ENCODE results near the gene KIF22. TPM values are rescaled to one million over a fixed set of nuclear protein-coding genes. Genes with fewer than 3 reads are reported as not detected.

The KIF22 gene
- total RNA-seq, 4 donors from 2014 or later = 37.6 to 159 (median 59.5) TPM

- TF ChIP-seq, protein P1, sequence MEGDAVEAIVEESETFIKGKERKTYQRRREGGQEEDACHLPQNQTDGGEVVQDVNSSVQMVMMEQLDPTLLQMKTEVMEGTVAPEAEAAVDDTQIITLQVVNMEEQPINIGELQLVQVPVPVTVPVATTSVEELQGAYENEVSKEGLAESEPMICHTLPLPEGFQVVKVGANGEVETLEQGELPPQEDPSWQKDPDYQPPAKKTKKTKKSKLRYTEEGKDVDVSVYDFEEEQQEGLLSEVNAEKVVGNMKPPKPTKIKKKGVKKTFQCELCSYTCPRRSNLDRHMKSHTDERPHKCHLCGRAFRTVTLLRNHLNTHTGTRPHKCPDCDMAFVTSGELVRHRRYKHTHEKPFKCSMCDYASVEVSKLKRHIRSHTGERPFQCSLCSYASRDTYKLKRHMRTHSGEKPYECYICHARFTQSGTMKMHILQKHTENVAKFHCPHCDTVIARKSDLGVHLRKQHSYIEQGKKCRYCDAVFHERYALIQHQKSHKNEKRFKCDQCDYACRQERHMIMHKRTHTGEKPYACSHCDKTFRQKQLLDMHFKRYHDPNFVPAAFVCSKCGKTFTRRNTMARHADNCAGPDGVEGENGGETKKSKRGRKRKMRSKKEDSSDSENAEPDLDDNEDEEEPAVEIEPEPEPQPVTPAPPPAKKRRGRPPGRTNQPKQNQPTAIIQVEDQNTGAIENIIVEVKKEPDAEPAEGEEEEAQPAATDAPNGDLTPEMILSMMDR (IDR thresholded peaks at IDR 0.05) = no peak
- TF ChIP-seq POLR2AphosphoS5 (IDR thresholded peaks at IDR 0.05) (no peak), EP300 (IDR thresholded peaks at IDR 0.05; ENCODE audit: low read depth) (no peak), POLR2A (IDR thresholded peaks at IDR 0.05) (no peak)
- no peaks in the 10 kb centered on the region for H3K9me3 ChIP-seq
- in situ Hi-C loops (cut with MboI; ENCODE audit: low pct_ligation_motif_present in 1 of 4, low pct_unique_long_range_greater_than_20kb in 1 of 4, low sequenced_read_pairs in 3 of 4) (no loop called here), intact Hi-C loops (cut with DNase I; ENCODE audit: low total_unique reads) (no loop called here)
- 13 to 30% methylated on average over 3 to 7 of the region's 7 CpGs for WGBS, 2 donors (ENCODE audit: low coverage in 1 of 2)
- peak overlapping the region in 1 of 4 donors; percentile 7 for H3K4me3 ChIP-seq
- no peak for DNase-seq
- peak overlapping the region; percentile 93 to 97 (median 96) for H3K27ac ChIP-seq
- no peaks in the 10 kb centered on the region for H3K36me3 ChIP-seq
- no peaks in the 10 kb centered on the region for H3K27me3 ChIP-seq
- peaks cover 58 to 91% (median 89%) of the 10 kb centered on the region in 4 donors for H3K4me1 ChIP-seq
Observed at GRCh38 chr16:29824589-29825144, 34.1 kb downstream of the KIF22 start.

DNA sequence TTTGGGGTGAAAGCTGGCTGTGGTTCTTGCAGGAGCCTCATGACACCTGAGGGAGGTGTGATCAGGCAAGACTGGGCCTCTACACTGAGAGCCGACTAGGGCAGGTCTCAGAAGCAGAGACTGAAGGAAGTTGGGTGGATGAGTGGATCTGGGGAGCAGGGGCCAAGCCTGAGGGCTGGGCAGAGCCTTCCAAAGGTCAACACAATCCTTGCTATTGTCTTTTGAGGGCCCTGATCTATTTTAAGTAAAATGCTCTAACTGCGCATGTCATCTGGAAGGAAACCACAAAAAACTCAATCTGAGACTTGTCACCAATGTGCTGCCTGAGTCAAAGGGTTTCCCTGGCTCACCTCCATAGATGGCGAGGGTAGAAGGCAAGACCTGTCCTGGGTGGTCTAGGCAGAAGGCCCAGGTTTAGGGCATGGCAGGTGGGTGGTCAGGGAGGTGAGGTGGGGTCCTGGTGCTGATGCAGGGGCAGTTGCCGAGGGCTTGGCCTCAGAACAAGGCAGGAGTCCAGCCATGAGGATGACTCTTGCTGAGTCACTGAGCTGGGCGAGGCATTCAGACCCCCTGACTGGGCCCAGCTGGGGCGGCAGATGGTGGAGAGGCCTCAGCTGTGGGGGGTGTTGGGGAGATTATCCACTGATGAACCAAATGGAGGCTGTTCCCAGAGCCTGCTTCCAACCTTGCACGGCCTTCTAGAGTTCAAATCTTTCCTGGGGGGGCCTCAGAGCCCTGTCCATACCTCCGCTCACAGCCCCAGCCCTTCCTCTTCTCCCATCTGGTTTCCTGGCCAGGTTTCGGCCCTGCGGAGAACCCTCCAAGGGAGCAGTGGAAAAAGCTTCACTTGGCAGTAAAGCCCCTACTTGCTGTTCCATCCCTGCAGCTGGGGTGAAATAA, 34.8 kb downstream of the KIF22 start:
- in situ Hi-C loops (cut with MboI; ENCODE audit: low pct_ligation_motif_present in 1 of 4, low pct_unique_long_range_greater_than_20kb in 1 of 4, low sequenced_read_pairs in 3 of 4) = no loop called here
- peaks cover 54 to 93% (median 89%) of the 10 kb centered on the region in 4 donors for H3K4me1 ChIP-seq
- peak overlapping the region in 1 of 4 donors; percentile 7 for H3K4me3 ChIP-seq
- 46 to 58% methylated on average over 3 to 10 of the region's 10 CpGs for WGBS, 2 donors (ENCODE audit: low coverage in 1 of 2)
- intact Hi-C loops (cut with DNase I; ENCODE audit: low total_unique reads) = no loop called here
- peak; percentile 7 to 59 (median 26) for TF ChIP-seq POLR2AphosphoS5 (IDR thresholded peaks at IDR 0.05)
- no peak for TF ChIP-seq POLR2A (IDR thresholded peaks at IDR 0.05)
- peaks cover 0 to under 1% (median 0%) of the 10 kb centered on the region in 4 donors for H3K36me3 ChIP-seq
- peak; percentile 70 for DNase-seq
- H3K27me3 ChIP-seq = no peaks in the 10 kb centered on the region
- H3K9me3 ChIP-seq = no peaks in the 10 kb centered on the region
- peak overlapping the region; percentile 93 to 97 (median 96) for H3K27ac ChIP-seq

DNA sequence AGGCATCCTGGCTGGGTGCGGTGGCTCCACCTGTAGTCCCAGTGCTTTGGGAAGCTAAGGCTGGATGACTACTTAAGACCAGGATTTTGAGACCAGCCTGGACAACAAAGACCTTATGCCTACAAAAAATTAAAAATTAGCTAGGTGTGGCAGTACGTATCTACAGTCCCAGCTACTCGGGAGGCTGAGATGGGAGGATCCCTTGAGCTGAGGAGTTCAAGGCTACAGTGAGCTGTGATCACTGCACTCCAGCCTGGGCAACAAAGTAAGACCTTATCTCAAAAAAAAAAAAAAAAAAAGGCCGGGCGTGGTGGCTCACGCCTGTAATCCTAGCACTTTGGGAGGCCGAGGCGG, 35.8 kb downstream of the KIF22 start:
- H3K9me3 ChIP-seq = no peaks in the 10 kb centered on the region
- intact Hi-C loops (cut with DNase I; ENCODE audit: low total_unique reads) = no loop called here
- H3K27ac ChIP-seq = peak overlapping the region; percentile 93 to 97 (median 96)
- H3K36me3 ChIP-seq = peaks cover 0 to 10% (median 5%) of the 10 kb centered on the region in 4 donors
- no peak overlapping the region for H3K4me3 ChIP-seq
- TF ChIP-seq POLR2AphosphoS5 (IDR thresholded peaks at IDR 0.05) = no peak
- no peak for TF ChIP-seq EP300 (IDR thresholded peaks at IDR 0.05; ENCODE audit: low read depth)
- TF ChIP-seq, protein P1 (IDR thresholded peaks at IDR 0.05) = no peak
- no peak for TF ChIP-seq POLR2A (IDR thresholded peaks at IDR 0.05)
- 77% methylated on average over 8 of the region's 8 CpGs; no CpG with 5 or more reads in 1 of the 2 donors for WGBS, 2 donors (ENCODE audit: low coverage in 1 of 2)
- no peaks in the 10 kb centered on the region for H3K27me3 ChIP-seq
- DNase-seq = no peak
- peaks cover 54 to 90% (median 84%) of the 10 kb centered on the region in 4 donors for H3K4me1 ChIP-seq
- in situ Hi-C loops (cut with MboI; ENCODE audit: low pct_ligation_motif_present in 1 of 4, low pct_unique_long_range_greater_than_20kb in 1 of 4, low sequenced_read_pairs in 3 of 4) = no loop called here

GRCh38 chr16:29830774-29831173, 40.2 kb downstream of the KIF22 start:
- Histone ChIP-seq H3K4me3 (no peak overlapping the region), H3K9me3 (no peaks in the 10 kb centered on the region), H3K27ac (peak overlapping the region in 2 of 4 donors; percentile 93 to 97), H3K27me3 (no peaks in the 10 kb centered on the region), H3K36me3 (peaks cover 0 to 48% (median 24%) of the 10 kb centered on the region in 4 donors), H3K4me1 (peaks cover 25 to 46% (median 40%) of the 10 kb centered on the region in 4 donors)
- intact Hi-C loops (cut with DNase I; ENCODE audit: low total_unique reads) = no loop called here
- 90% methylated on average over 11 of the region's 11 CpGs; no CpG with 5 or more reads in 1 of the 2 donors for WGBS, 2 donors (ENCODE audit: low coverage in 1 of 2)
- TF ChIP-seq, protein P1 (IDR thresholded peaks at IDR 0.05) = no peak
- TF ChIP-seq POLR2A (IDR thresholded peaks at IDR 0.05) = no peak
- no peak for TF ChIP-seq EP300 (IDR thresholded peaks at IDR 0.05; ENCODE audit: low read depth)
- no peak for TF ChIP-seq POLR2AphosphoS5 (IDR thresholded peaks at IDR 0.05)
- no peak for DNase-seq
- in situ Hi-C loops (cut with MboI; ENCODE audit: low pct_ligation_motif_present in 1 of 4, low pct_unique_long_range_greater_than_20kb in 1 of 4, low sequenced_read_pairs in 3 of 4) = no loop called here
